Fibroblast of villous mesenchyme (primary cell): Measurements from ENCODE around the gene CHN1. TPM values are rescaled to one million over a fixed set of nuclear protein-coding genes. Genes with fewer than 3 reads are reported as not detected.

Experiments
- DNase-seq: peaks from one replicate; pipeline ENCODE4 v3.0.0-alpha.2; 2010; ENCODE audit warnings: low read depth
- H3K4me3 ChIP-seq: 2 replicates; pipeline ENCODE4 v1.5.1; 2011; ENCODE audit warnings: low read depth, mild to moderate bottlenecking, low read length
- CTCF ChIP-seq: IDR thresholded peaks from 2 replicates; pipeline ENCODE4 v1.5.1; 2012; ENCODE audit warnings: low read depth, mild to moderate bottlenecking, low read length; ENCODE audit not compliant: insufficient read depth
- total RNA-seq: library from RNA; depleted of rRNA; stranded (reverse); fragments of >200 nt; gene quantifications from 2 replicates; pipeline ENCODE4 v1.2.3, GENCODE V29; 2012

The CHN1 gene
- total RNA-seq, 1 donor, result 45.3 TPM

- H3K4me3 ChIP-seq, result no peak overlapping the region
- DNase-seq, result no peak
- no peak for TF ChIP-seq CTCF
Measured at GRCh38 chr2:174888146-174888545, 117.0 kb downstream of the CHN1 start.

- TF ChIP-seq CTCF, result no peak
- DNase-seq, result no peak
- no peak overlapping the region for H3K4me3 ChIP-seq
Measured at GRCh38 chr2:174882416-174882815, 122.8 kb downstream of the CHN1 start.

DNA sequence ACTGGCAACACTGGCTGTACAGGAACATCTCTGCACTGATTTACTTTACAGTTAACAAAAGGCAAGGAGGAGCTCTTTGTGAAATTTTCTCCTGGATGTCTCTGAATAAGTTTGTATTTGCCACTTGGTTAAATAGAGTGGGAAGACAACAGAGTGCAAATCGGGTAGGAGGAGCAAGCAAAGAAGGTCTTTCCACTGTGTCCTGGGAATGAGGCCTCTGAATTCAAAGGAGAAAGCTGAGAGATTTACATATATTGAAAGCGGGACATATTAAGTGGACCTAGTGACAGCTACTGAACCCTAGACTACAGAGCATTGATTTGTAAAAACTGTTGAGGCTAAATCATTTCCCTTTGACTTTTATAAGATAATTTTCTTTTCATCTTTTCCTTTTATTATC lies 123.5 kb downstream of the CHN1 start:
- H3K4me3 ChIP-seq, result no peak overlapping the region
- DNase-seq, result no peak
- no peak for TF ChIP-seq CTCF

GRCh38 chr2:174878537-174879147 lies 126.5 kb downstream of the CHN1 start:
- peak; percentile 69 for DNase-seq
- peak overlapping the region; percentile 49 for H3K4me3 ChIP-seq
- no peak for TF ChIP-seq CTCF

DNA sequence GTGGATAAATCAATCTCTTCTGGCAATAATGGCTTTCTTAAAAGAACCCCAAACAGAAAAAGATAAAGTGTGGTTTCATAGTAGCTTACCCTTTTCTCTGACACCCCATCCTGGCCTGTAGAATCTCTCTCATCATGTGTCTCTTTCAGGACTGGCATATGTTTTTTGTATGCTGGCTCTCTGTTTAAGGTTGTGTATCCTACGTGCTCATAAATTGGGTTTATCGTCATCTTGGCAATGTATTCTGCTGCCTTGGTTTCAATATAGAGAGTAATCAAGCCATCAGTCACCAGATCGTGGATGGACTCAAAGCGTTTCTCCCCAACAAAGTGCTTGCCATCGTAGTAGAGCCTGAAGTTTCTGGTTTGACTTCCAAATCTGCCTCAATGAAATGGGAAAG lies 127.4 kb downstream of the CHN1 start:
- H3K4me3 ChIP-seq, result peak overlapping the region; percentile 8
- DNase-seq, result peak; percentile 61
- no peak for TF ChIP-seq CTCF

- no peak overlapping the region for H3K4me3 ChIP-seq
- TF ChIP-seq CTCF, result no peak
- DNase-seq, result peak; percentile 25
Measured at GRCh38 chr2:174877301-174877700, 127.9 kb downstream of the CHN1 start.

DNA sequence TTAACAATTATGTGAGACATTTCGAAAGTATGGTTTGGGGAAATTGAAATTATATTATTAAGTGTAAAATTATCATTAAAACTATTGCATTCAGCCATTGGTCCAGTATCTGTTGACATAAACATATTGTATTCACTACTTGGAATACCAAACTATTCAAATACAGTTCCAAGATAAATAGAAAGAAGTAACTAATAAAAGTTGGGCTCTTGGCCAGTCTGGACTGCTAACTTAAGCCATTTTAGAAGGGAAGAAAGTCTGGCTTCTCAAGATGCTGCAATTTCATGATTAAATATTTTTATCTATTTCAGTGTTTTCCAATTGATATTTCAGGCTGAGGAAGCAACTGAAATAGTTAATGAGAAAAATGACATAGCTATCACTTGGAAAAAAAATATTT lies 131.1 kb downstream of the CHN1 start:
- no peak for DNase-seq
- H3K4me3 ChIP-seq, result no peak overlapping the region
- no peak for TF ChIP-seq CTCF
